ENCODE results near the gene THRAP3.
"Not testable (repeated sequence)": the region's sequence is repeated elsewhere in the genome, so short reads cannot be mapped to it uniquely, and the experiment has no call there.

Gene THRAP3

GRCh38 chr1:36223996-36224536 is at the start of gene THRAP3:
Gene THRAP3 (plus strand): TSS chr1:36224443. CDS start chr1:36282564, 58,121 bp downstream.
- DNase-seq = peak; percentile 93

GRCh38 chr1:36174713-36175112 is 49.5 kb upstream of the THRAP3 start:
- DNase-seq = no peak

- DNase-seq = no peak
Measured at GRCh38 chr1:36175137-36176095, 48.8 kb upstream of the THRAP3 start.

GRCh38 chr1:36176106-36176949 is 47.9 kb upstream of the THRAP3 start:
- no peak for DNase-seq

- no peak for DNase-seq
Measured at GRCh38 chr1:36177589-36178431, 46.4 kb upstream of the THRAP3 start.

GRCh38 chr1:36178471-36179219 is 45.6 kb upstream of the THRAP3 start:
- no peak for DNase-seq

- no peak for DNase-seq
Measured at GRCh38 chr1:36179220-36179600, 45.0 kb upstream of the THRAP3 start.

- peak; percentile 68 for DNase-seq
Measured at GRCh38 chr1:36182734-36183133, 41.5 kb upstream of the THRAP3 start.

- peak; percentile 68 for DNase-seq
Measured at GRCh38 chr1:36183309-36183856, 40.9 kb upstream of the THRAP3 start.

GRCh38 chr1:36187800-36188593 is 36.2 kb upstream of the THRAP3 start:
- peak; percentile 74 for DNase-seq

GRCh38 chr1:36196805-36197204 is 27.4 kb upstream of the THRAP3 start:
- not testable (repeated sequence) for DNase-seq

GRCh38 chr1:36198641-36199040 is 25.6 kb upstream of the THRAP3 start:
- DNase-seq = no peak

GRCh38 chr1:36199934-36200741 is 24.1 kb upstream of the THRAP3 start:
- no peak for DNase-seq

- no peak for DNase-seq
Measured at GRCh38 chr1:36203027-36203553, 21.2 kb upstream of the THRAP3 start.

GRCh38 chr1:36203554-36204346 is 20.5 kb upstream of the THRAP3 start:
- peak; percentile 32 for DNase-seq

GRCh38 chr1:36204347-36204909 is 19.8 kb upstream of the THRAP3 start:
- DNase-seq = peak; percentile 52

- DNase-seq = no peak
Measured at GRCh38 chr1:36206323-36206858, 17.9 kb upstream of the THRAP3 start.

GRCh38 chr1:36207339-36207738 is 16.9 kb upstream of the THRAP3 start:
- DNase-seq = peak; percentile 42
